Prostate gland (tissue), 2 donors: ENCODE measurements around the gene HSF5. TPM values are rescaled to one million over a fixed set of nuclear protein-coding genes. Genes with fewer than 3 reads are reported as not detected.

Experiments used
- DNase-seq: peaks from one replicate; pipeline ENCODE4 v3.0.0-alpha.2; 2019; ENCODE audit warnings: low spot score
- H3K27ac ChIP-seq, 2 donors: fragments of 200-600 bp; sonication (generic); 2 replicates each; pipeline ENCODE4 v1.5.1; 2017 to 2019
- H3K27me3 ChIP-seq: fragments of 200-600 bp; sonication (generic); replicated peaks from 2 replicates; pipeline ENCODE4 v1.5.1; 2019; ENCODE audit not compliant: insufficient read depth
- H3K36me3 ChIP-seq, 2 donors: fragments of 200-600 bp; sonication (generic); 1 replicate in 1 of 2; 2 replicates in 1 of 2; pipeline versions ENCODE4 v1.5.1 to v1.8.1; 2017 to 2019
- H3K4me1 ChIP-seq: fragments of 200-600 bp; sonication (generic); replicated peaks from 2 replicates; pipeline ENCODE4 v1.5.1; 2019
- H3K4me3 ChIP-seq, 2 donors: fragments of 200-600 bp; sonication (generic); 2 replicates each; pipeline ENCODE4 v1.5.1; 2017 to 2019
- H3K9me3 ChIP-seq: fragments of 200-600 bp; sonication (generic); 2 replicates; pipeline ENCODE4 v1.5.1; 2017
- POLR2A ChIP-seq: fragments of 450-650 bp; IDR thresholded peaks from one replicate; pipeline ENCODE4 v1.6.1; 2016; ENCODE audit warnings: antibody characterized with exemption, mild to moderate bottlenecking
- POLR2AphosphoS5 ChIP-seq: sonication (generic); formaldehyde crosslinking; IDR thresholded peaks from one replicate; pipeline ENCODE4 v1.6.1; 2017; ENCODE audit warnings: antibody characterized with exemption
- WGBS: methylation state at CpG from one replicate; pipeline ENCODE4 v1.1.5; 2018; 5-methylcytosine and 5-hydroxymethylcytosine counted together
- intact Hi-C: fragments of 100-400 bp; cut with DNase I; formaldehyde crosslinking; loops from one replicate; pipeline ENCODE4 v1.14.2; 2022
- total RNA-seq, 2 donors: library from RNA; depleted of rRNA; stranded (reverse); fragments of >200 nt; gene quantifications; one replicate each; pipeline ENCODE4 v1.1.0, GENCODE V29; 2016
- TF ChIP-seq, protein P1 (sequence below), 4 experiments: fragments of 200-600 bp in 2 of 4; fragments of 450-650 bp in 2 of 4; sonication (generic) in 2 of 4; IDR thresholded peaks; 1 replicate in 3 of 4; 2 replicates in 1 of 4; pipeline ENCODE4 v1.5.1; 2016 to 2019; ENCODE audit warnings: antibody characterized with exemption in 4 of 4, mild to moderate bottlenecking in 2 of 4, moderate library complexity in 2 of 4

The HSF5 gene
- total RNA-seq, 2 donors from 2014 or later: 11.5 TPM; not detected in 1

DNA sequence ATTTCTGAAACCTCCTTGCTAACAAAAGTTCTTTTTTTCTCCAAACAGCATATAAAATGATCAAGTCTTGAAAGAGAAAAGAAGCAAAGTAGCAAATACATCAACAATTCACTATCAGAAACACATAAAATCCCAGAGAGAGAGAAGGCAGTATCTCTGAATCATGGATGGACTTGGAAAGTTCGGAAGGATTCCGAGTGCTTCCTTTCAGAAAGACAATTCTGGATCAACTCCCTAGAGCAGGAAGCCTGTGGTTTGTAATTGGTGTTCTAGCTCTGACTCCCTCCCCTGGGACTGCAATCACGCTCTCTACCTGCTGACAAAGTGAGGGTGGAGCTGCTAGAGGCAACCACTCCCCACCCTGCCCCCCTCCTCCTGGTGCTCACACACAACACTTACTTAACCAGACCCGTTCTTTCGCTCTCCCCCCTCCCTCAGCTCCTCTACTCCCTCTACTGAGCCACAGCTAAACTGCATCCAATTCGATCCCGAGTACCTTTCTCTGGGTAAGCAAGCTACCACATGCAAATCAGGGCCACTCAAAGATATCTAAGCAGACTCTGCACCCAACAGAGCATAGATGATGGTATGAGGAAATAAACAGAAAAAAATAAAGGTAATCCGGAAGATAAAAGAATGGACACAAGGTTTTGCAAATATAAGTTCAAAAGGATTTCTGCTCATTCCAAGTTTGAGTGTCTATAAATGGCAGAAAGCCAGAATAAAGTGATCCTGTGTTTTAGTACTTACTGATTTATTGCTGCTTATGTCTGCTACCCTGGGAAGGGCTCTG lies 70.7 kb downstream of the HSF5 start, which contains the start of gene RNF43:
RNF43 (minus strand) TSS at position 235 of the 793 bp plus-strand sequence. CDS start 1,957 bp downstream, outside the sequence.
- Histone ChIP-seq H3K4me3 (peak within 1 kb of the TSS; percentile 37 to 40), H3K27ac (peak within 1 kb of the TSS; percentile 81 to 84), H3K4me1 (no peaks in the 10 kb centered on the region), H3K27me3 (no peaks in the 10 kb centered on the region), H3K9me3 (no peaks in the 10 kb centered on the region), H3K36me3 (no peaks in the 10 kb centered on the region)
- peak; percentile 99 for DNase-seq
- WGBS: 1% methylated on average over 8 of the region's 8 CpGs
- TF ChIP-seq POLR2A (peak; percentile 95), POLR2AphosphoS5 (peak; percentile 98)
- TF ChIP-seq, protein P1, sequence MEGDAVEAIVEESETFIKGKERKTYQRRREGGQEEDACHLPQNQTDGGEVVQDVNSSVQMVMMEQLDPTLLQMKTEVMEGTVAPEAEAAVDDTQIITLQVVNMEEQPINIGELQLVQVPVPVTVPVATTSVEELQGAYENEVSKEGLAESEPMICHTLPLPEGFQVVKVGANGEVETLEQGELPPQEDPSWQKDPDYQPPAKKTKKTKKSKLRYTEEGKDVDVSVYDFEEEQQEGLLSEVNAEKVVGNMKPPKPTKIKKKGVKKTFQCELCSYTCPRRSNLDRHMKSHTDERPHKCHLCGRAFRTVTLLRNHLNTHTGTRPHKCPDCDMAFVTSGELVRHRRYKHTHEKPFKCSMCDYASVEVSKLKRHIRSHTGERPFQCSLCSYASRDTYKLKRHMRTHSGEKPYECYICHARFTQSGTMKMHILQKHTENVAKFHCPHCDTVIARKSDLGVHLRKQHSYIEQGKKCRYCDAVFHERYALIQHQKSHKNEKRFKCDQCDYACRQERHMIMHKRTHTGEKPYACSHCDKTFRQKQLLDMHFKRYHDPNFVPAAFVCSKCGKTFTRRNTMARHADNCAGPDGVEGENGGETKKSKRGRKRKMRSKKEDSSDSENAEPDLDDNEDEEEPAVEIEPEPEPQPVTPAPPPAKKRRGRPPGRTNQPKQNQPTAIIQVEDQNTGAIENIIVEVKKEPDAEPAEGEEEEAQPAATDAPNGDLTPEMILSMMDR (IDR thresholded peaks at IDR 0.05): peak; percentile 59 to 97 (median 88)
- intact Hi-C loops: loop anchor here (5.0 kb wide), 3 partner anchors 65 to 170 kb away; partner anchors contain the start of gene SUPT4H1

DNA sequence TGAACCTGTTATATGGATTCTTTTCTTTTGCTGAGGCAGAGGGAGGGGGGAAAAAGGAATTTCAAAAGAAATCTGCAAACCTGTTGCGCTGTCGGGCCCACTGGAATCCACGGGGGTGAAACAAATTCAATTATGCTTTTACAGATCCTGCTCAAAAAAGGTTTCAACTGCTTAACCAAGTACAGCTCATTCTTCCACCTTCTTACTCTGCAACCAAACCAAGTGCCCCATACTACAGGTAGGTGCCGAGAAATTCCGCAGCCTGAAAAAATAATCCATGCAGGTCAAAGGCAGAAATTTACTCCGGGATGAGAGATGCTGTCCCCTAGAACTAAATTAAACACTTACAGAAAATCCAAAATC lies 71.3 kb downstream of the HSF5 start:
- Histone ChIP-seq H3K4me1 (no peaks in the 10 kb centered on the region), H3K9me3 (no peaks in the 10 kb centered on the region), H3K27ac (peak overlapping the region; percentile 81 to 84), H3K36me3 (no peaks in the 10 kb centered on the region), H3K4me3 (peak overlapping the region; percentile 37 to 40), H3K27me3 (no peaks in the 10 kb centered on the region)
- intact Hi-C loops: loop anchor here (5.0 kb wide), 3 partner anchors 65 to 170 kb away; partner anchors contain the start of gene SUPT4H1
- TF ChIP-seq POLR2AphosphoS5 (no peak), POLR2A (no peak)
- TF ChIP-seq, protein P1 (IDR thresholded peaks at IDR 0.05): no peak
- no peak for DNase-seq
- WGBS: 24% methylated on average over 6 of the region's 6 CpGs

DNA sequence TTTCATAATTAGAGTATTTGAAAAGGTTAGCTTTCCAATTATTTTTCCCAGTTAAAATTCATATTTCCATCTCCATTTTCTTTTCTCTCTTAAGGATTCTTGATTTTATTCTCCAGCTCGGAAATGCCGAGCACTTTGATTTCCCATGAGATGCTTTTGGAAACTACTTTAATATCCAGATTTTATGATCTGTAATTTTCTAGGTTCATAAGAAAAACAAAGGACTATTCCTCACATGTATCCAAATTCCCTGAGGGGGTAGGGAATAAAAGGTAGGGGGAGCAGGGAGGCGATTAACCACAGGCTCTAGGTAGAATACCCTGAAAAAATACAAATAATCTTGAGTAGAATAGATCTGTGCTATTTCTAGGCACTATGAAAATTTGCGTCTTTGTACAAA lies 71.8 kb downstream of the HSF5 start:
- no peak for DNase-seq
- no peaks in the 10 kb centered on the region for H3K36me3 ChIP-seq
- peak overlapping the region; percentile 37 to 40 for H3K4me3 ChIP-seq
- H3K27ac ChIP-seq: peak overlapping the region; percentile 81 to 84
- no peaks in the 10 kb centered on the region for H3K9me3 ChIP-seq
- H3K27me3 ChIP-seq: no peaks in the 10 kb centered on the region
- TF ChIP-seq POLR2A (no peak), POLR2AphosphoS5 (no peak)
- TF ChIP-seq, protein P1 (IDR thresholded peaks at IDR 0.05): no peak
- intact Hi-C loops: loop anchor here (5.0 kb wide), 3 partner anchors 64 to 169 kb away; partner anchors contain the start of gene SUPT4H1
- 32% methylated on average over 4 of the region's 4 CpGs for WGBS
- no peaks in the 10 kb centered on the region for H3K4me1 ChIP-seq

DNA sequence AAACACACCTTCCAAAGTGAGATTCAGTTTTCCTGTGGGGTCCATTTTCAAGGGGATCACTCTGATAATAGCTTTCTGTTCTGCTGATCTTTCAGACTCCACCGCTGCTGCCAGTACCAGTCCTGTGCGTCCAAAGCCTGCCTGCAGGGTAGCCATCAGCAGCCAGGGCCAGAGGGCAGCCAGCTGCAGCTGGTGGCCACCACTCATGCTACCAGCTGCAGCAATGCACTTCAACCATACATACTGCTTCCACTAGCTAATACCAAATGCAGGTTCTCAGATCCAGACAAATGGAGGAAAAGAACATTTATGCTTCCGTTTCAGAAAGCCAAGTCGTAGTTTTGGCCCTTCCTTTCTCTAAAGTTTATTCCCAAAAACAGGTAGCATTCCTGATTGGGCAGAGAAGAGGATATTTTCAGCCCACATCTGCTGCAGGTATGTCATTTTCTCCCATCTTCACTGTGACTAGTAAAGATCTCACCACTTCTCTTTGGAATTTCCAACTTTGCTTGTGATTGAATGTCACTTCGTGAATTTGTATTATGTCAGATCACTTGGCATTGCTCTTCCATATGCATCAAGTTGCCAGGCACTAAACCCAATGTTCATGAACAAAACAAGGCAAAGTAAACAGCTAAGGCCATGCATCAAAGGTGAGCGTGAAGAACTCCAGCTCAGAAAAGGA lies 72.7 kb downstream of the HSF5 start:
- WGBS: 51% methylated on average over 6 of the region's 6 CpGs
- peak overlapping the region; percentile 37 to 40 for H3K4me3 ChIP-seq
- intact Hi-C loops: loop anchor here (5.0 kb wide), 3 partner anchors 63 to 168 kb away; partner anchors contain the start of gene SUPT4H1

More for the DNA sequence above, 72.7 kb downstream of the HSF5 start:
- Histone ChIP-seq H3K9me3 (no peaks in the 10 kb centered on the region), H3K27ac (peak overlapping the region; percentile 81 to 84), H3K4me1 (no peaks in the 10 kb centered on the region), H3K27me3 (no peaks in the 10 kb centered on the region), H3K36me3 (no peaks in the 10 kb centered on the region)
- TF ChIP-seq, protein P1 (IDR thresholded peaks at IDR 0.05): peak in 2 of 4 experiments; percentile 28 to 33
- TF ChIP-seq POLR2AphosphoS5 (no peak), POLR2A (no peak)
- DNase-seq: peak; percentile 46
